HepG2 (cell line): ENCODE results near the gene ADGRG6. TPM values are rescaled to one million over a fixed set of nuclear protein-coding genes. Genes with fewer than 3 reads are reported as not detected.

Experiments used
- CBX2 ChIP-seq, 2 experiments: fragments of 200-600 bp in 1 of 2; sonication (generic); formaldehyde crosslinking in 1 of 2; IDR thresholded peaks; 2 replicates each; pipeline versions ENCODE4 v1.7.0 to v1.8.1; 2018 to 2022; ENCODE audit warnings: low read depth in 2 of 2, low read length in 1 of 2, mild to moderate bottlenecking in 1 of 2, missing genetic modification reagents in 1 of 2
- CENPX ChIP-seq: sonication (generic); formaldehyde crosslinking; IDR thresholded peaks from 2 replicates; pipeline ENCODE4 v1.9.0; 2021; ENCODE audit warnings: mild to moderate bottlenecking, missing genetic modification reagents, moderate library complexity
- CHCHD3 ChIP-seq: sonication (generic); formaldehyde crosslinking; IDR thresholded peaks from 2 replicates; pipeline ENCODE4 v1.8.0; 2022; ENCODE audit warnings: mild to moderate bottlenecking, missing genetic modification reagents, moderate library complexity
- GTF2F1 ChIP-seq: fragments of 150-350 bp; IDR thresholded peaks from 2 replicates; pipeline ENCODE4 v1.6.1; 2014; ENCODE audit warnings: low read length
- HOXA9 ChIP-seq: sonication (generic); formaldehyde crosslinking; IDR thresholded peaks from 2 replicates; pipeline ENCODE4 v1.8.1; 2022; ENCODE audit warnings: missing genetic modification reagents, mild to moderate bottlenecking, moderate library complexity, borderline replicate concordance
- NBN ChIP-seq: fragments of 450-650 bp; conservative IDR thresholded peaks from 2 replicates; pipeline ENCODE4 v1.6.1; 2017
- NFKB2 ChIP-seq: sonication (generic); formaldehyde crosslinking; IDR thresholded peaks from 2 replicates; pipeline ENCODE4 v1.4.0; 2020; ENCODE audit warnings: missing genetic modification reagents, borderline replicate concordance
- PLRG1 ChIP-seq: fragments of 450-650 bp; conservative IDR thresholded peaks from 2 replicates; pipeline ENCODE4 v1.6.1; 2016
- SALL2 ChIP-seq: sonication (generic); formaldehyde crosslinking; IDR thresholded peaks from 2 replicates; pipeline ENCODE4 v1.8.1; 2023; ENCODE audit warnings: mild to moderate bottlenecking, missing genetic modification reagents, inconsistent platforms
- ZC3H4 ChIP-seq: sonication (generic); formaldehyde crosslinking; IDR thresholded peaks from 2 replicates; pipeline ENCODE4 v1.4.0; 2020; ENCODE audit warnings: missing genetic modification reagents, borderline replicate concordance
- polyA plus RNA-seq, 8 experiments: library from polyadenylated mRNA; depleted of rRNA in 3 of 8; stranded (reverse) in 7 of 8; unstranded in 1 of 8; fragments of >200 nt; fragmentation: Illumina TruSeq in 4 of 8; extraction: Trizol in 4 of 8; gene quantifications; 2 replicates each; pipeline versions ENCODE4 v1.2.1 to v1.2.3, GENCODE V29; 2011 to 2016; ENCODE audit warnings: low read depth in 4 of 8, missing spikeins in 1 of 8, mixed read lengths in 1 of 8; ENCODE audit not compliant: insufficient read depth in 1 of 8
- total RNA-seq, 5 experiments: library from RNA; depleted of rRNA; stranded (reverse); fragments of >200 nt; fragmentation: Illumina TruSeq; extraction: Trizol; gene quantifications; 2 replicates each; pipeline ENCODE4 v1.2.3, GENCODE V29; 2016; ENCODE audit warnings: low read depth in 1 of 5
- TF ChIP-seq, protein P1 (sequence below): sonication (generic); formaldehyde crosslinking; IDR thresholded peaks from 2 replicates; pipeline ENCODE4 v1.4.0; 2020; ENCODE audit warnings: missing genetic modification reagents, borderline replicate concordance
- TF ChIP-seq, protein P2 (sequence below): sonication (generic); formaldehyde crosslinking; IDR thresholded peaks from 2 replicates; pipeline ENCODE4 v1.4.0; 2020; ENCODE audit warnings: missing genetic modification reagents
- TF ChIP-seq, protein P3 (sequence below), 2 experiments: fragments of 450-650 bp in 1 of 2; sonication (generic) in 1 of 2; formaldehyde crosslinking in 1 of 2; IDR thresholded peaks; 2 replicates each; pipeline versions ENCODE4 v1.6.1 to v1.8.0; 2016 to 2022; ENCODE audit warnings: antibody characterized with exemption in 1 of 2, mild to moderate bottlenecking in 1 of 2, missing genetic modification reagents in 1 of 2

ADGRG6 gene
- total and polyA plus RNA-seq, 2 of the 13 experiments (the other 11 are each of a cell fraction or from before 2014, with no cell fraction given): 129 to 249 TPM

DNA sequence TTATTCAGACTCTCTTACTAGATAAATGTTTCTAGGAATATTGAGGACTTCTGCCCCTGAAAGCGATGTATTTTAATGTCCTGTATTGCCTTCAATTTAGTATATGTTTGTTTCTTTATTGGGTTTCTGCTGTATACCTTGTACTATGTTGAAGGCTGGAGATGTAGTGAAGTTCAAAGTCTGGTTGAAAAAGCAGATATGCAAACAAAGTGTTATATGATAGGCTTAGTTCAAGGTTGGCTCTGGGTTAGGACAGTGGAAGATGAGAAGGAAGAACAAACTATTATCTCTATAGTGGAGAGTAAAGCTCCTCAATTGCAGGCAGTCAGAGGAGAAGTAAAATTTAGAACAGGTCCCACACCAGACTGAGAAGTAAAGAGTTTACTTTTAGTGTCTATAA is 36.3 kb upstream of the ADGRG6 start (continued):
- TF ChIP-seq, protein P1, sequence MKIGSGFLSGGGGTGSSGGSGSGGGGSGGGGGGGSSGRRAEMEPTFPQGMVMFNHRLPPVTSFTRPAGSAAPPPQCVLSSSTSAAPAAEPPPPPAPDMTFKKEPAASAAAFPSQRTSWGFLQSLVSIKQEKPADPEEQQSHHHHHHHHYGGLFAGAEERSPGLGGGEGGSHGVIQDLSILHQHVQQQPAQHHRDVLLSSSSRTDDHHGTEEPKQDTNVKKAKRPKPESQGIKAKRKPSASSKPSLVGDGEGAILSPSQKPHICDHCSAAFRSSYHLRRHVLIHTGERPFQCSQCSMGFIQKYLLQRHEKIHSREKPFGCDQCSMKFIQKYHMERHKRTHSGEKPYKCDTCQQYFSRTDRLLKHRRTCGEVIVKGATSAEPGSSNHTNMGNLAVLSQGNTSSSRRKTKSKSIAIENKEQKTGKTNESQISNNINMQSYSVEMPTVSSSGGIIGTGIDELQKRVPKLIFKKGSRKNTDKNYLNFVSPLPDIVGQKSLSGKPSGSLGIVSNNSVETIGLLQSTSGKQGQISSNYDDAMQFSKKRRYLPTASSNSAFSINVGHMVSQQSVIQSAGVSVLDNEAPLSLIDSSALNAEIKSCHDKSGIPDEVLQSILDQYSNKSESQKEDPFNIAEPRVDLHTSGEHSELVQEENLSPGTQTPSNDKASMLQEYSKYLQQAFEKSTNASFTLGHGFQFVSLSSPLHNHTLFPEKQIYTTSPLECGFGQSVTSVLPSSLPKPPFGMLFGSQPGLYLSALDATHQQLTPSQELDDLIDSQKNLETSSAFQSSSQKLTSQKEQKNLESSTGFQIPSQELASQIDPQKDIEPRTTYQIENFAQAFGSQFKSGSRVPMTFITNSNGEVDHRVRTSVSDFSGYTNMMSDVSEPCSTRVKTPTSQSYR (CRISPR knock-in tag): peak; percentile 40; the same call in 1 of the 2 replicates
- TF ChIP-seq HOXA9 (CRISPR knock-in tag) (no peak), CHCHD3 (CRISPR knock-in tag) (no peak), CBX2 (IDR thresholded peaks at IDR 0.05; ENCODE audit: low read depth, low read length) (no peak), CBX2 (CRISPR knock-in tag; IDR thresholded peaks at IDR 0.05; ENCODE audit: low read depth) (no peak), PLRG1 (no peak), CENPX (CRISPR knock-in tag) (no peak), NFKB2 (CRISPR knock-in tag) (no peak), ZC3H4 (no peak), NBN (no peak), GTF2F1 (no peak), SALL2 (CRISPR knock-in tag) (no peak)
- TF ChIP-seq, protein P2, sequence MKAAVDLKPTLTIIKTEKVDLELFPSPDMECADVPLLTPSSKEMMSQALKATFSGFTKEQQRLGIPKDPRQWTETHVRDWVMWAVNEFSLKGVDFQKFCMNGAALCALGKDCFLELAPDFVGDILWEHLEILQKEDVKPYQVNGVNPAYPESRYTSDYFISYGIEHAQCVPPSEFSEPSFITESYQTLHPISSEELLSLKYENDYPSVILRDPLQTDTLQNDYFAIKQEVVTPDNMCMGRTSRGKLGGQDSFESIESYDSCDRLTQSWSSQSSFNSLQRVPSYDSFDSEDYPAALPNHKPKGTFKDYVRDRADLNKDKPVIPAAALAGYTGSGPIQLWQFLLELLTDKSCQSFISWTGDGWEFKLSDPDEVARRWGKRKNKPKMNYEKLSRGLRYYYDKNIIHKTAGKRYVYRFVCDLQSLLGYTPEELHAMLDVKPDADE (CRISPR knock-in tag): no peak
- TF ChIP-seq, protein P3, sequence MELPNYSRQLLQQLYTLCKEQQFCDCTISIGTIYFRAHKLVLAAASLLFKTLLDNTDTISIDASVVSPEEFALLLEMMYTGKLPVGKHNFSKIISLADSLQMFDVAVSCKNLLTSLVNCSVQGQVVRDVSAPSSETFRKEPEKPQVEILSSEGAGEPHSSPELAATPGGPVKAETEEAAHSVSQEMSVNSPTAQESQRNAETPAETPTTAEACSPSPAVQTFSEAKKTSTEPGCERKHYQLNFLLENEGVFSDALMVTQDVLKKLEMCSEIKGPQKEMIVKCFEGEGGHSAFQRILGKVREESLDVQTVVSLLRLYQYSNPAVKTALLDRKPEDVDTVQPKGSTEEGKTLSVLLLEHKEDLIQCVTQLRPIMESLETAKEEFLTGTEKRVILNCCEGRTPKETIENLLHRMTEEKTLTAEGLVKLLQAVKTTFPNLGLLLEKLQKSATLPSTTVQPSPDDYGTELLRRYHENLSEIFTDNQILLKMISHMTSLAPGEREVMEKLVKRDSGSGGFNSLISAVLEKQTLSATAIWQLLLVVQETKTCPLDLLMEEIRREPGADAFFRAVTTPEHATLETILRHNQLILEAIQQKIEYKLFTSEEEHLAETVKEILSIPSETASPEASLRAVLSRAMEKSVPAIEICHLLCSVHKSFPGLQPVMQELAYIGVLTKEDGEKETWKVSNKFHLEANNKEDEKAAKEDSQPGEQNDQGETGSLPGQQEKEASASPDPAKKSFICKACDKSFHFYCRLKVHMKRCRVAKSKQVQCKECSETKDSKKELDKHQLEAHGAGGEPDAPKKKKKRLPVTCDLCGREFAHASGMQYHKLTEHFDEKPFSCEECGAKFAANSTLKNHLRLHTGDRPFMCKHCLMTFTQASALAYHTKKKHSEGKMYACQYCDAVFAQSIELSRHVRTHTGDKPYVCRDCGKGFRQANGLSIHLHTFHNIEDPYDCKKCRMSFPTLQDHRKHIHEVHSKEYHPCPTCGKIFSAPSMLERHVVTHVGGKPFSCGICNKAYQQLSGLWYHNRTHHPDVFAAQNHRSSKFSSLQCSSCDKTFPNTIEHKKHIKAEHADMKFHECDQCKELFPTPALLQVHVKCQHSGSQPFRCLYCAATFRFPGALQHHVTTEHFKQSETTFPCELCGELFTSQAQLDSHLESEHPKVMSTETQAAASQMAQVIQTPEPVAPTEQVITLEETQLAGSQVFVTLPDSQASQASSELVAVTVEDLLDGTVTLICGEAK (IDR thresholded peaks at IDR 0.05): no peak
- TF ChIP-seq, protein P3 (CRISPR knock-in tag; IDR thresholded peaks at IDR 0.05): no peak; the same call in 1 of the 2 replicates
